Muscle of back (tissue), 11 donors: Measurements from ENCODE around the gene USP2. TPM values are rescaled to one million over a fixed set of nuclear protein-coding genes. Genes with fewer than 3 reads are reported as not detected.

Source experiments
- DNase-seq, 3 donors: peaks; one replicate each; pipeline versions ENCODE4 v3.0.0 to v3.0.0-alpha.2; 2013
- polyA plus RNA-seq, 10 donors: library from polyadenylated mRNA; unstranded; fragments of 120-200 nt; gene quantifications; one replicate each; pipeline ENCODE4 v1.2.1, GENCODE V29; 2013; ENCODE audit not compliant: insufficient read length in 10 of 10

Gene USP2
- polyA plus RNA-seq, 10 donors, result 18.1 to 66.0 (median 44.8) TPM

GRCh38 chr11:119307219-119307618 is 74.3 kb downstream of the USP2 start:
- DNase-seq, result no peak

GRCh38 chr11:119306373-119306890 is 75.1 kb downstream of the USP2 start:
- DNase-seq, result no peak

DNA sequence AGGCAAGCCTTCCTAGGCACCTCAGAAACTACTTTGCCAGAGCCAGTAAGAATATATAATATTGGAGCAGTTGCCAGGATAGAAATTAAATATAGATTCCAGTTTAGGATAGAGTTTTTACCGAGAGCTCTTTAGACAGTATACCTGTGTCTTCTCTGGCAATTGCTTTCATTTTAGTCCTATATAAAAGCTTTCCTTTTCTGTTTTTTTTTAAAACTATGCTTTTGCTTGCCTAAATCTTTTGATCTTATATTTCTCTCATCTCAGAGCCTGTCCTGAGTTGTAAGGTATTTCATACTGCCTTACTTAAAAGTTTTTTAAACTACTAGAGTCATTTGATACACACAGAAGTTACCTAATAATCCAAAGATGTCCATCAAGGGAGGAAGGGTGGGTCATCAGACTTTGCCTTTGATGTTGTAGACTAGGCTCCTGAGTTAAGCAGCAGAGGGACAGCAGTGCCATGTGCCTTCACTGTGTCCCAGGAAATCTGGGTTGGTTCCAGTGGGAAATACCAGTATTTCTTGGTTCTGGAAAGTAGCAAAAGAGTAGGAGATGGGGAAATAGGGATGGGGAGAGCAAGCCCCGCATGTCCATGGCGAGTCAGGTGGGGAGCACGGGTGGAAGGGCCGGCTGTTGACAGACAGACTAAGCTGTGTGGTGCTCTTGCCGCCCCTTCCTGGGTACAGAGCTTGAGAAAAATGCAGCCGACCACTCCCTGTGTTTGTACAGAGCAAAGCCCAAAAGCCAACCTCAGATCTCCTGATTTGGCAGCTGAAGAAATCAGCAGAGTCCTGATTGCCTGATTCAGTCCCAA is 75.7 kb downstream of the USP2 start:
- DNase-seq, result no peak

Other genes with a start within 250 kb of the USP2 start
- under 1 TPM; 0.10 to 0.60 (median 0.32) TPM for gene ABCG4, start 232.6 kb downstream of the USP2 start, polyA plus RNA-seq
- gene NLRX1, start 213.0 kb downstream of the USP2 start, polyA plus RNA-seq, result 10 to 100 TPM in 9 of 10 donors, 1 to 10 TPM in 1; 9.7 to 12.4 (median 11.6) TPM
- under 1 TPM in 5 of 10 donors, not detected in 5; 0.09 to 0.34 (median 0.22) TPM for gene NHERF4, start 196.2 kb downstream of the USP2 start, polyA plus RNA-seq
- 10 to 100 TPM; 10.1 to 16.7 (median 13.2) TPM for gene CBL, start 175.4 kb downstream of the USP2 start, polyA plus RNA-seq
- 100 to 1,000 TPM; 177 to 226 (median 196) TPM for gene MCAM, start 64.6 kb downstream of the USP2 start, polyA plus RNA-seq
- gene RNF26, start 47.2 kb downstream of the USP2 start, polyA plus RNA-seq, result 10 to 100 TPM; 11.7 to 22.9 (median 16.1) TPM
- gene C1QTNF5, start 40.8 kb downstream of the USP2 start, polyA plus RNA-seq, result 10 to 100 TPM; 15.2 to 36.1 (median 25.4) TPM
- gene MFRP, start 35.0 kb downstream of the USP2 start, polyA plus RNA-seq, result under 1 TPM in 1 of 10 donors, not detected in 9; 0.07 TPM
- 100 to 1,000 TPM; 101 to 234 (median 128) TPM for gene THY1, start 41.5 kb upstream of the USP2 start, polyA plus RNA-seq